Measurements from ENCODE around the gene AXL.

DNA sequence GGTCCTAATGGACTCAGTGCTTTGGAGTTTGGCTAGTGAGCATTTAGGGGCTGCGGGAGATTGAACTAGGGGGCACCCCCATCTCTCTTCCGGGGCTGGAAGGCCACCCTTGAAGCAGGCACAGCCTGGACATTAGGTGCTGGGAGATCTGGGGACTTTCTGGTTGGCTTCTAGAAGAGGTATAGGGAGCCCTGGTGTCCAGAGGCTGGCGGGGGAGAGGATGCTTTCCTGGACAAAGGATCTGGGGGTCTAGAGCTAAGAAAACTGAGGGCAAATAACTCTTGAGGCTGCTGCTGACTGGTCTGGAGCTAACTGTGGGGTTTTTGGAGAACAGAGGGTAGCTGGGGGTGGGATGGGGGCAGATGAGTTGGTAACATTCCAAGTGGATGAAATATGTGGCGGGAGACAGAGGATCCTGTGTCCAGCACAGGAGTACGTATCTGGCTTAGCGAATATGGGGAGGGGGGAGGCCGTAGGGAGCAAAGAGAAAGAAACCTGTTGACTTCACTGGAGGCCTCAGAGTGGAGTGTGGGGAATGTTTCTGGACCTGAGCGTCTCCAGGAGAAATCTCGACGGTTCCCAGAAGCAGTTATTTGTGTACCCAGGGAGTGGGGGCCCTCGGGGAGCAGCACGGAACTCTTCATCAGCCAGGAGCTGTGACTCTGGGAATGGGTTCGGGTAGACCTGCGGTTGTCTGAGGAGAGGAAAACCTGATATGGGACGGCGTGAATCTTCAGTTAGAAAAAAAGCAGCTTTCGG lies 46.6 kb downstream of the AXL start:
- TF ChIP-seq, protein P1, sequence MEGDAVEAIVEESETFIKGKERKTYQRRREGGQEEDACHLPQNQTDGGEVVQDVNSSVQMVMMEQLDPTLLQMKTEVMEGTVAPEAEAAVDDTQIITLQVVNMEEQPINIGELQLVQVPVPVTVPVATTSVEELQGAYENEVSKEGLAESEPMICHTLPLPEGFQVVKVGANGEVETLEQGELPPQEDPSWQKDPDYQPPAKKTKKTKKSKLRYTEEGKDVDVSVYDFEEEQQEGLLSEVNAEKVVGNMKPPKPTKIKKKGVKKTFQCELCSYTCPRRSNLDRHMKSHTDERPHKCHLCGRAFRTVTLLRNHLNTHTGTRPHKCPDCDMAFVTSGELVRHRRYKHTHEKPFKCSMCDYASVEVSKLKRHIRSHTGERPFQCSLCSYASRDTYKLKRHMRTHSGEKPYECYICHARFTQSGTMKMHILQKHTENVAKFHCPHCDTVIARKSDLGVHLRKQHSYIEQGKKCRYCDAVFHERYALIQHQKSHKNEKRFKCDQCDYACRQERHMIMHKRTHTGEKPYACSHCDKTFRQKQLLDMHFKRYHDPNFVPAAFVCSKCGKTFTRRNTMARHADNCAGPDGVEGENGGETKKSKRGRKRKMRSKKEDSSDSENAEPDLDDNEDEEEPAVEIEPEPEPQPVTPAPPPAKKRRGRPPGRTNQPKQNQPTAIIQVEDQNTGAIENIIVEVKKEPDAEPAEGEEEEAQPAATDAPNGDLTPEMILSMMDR (conservative IDR thresholded peaks at IDR 0.05; ENCODE audit: low read length): no peak
- TF ChIP-seq EZH2phosphoT487 (IDR thresholded peaks at IDR 0.05; ENCODE audit: borderline replicate concordance): no peak

All from Loucy (cell line).